Neural progenitor cell (in vitro differentiated cells): ENCODE data around the gene ZYX. TPM values are rescaled to one million over a fixed set of nuclear protein-coding genes. Genes with fewer than 3 reads are reported as not detected.

Source experiments
- DNase-seq: peaks from one replicate; pipeline ENCODE4 v3.0.0-alpha.2; 2016; ENCODE audit warnings: low spot score
- H2AFZ ChIP-seq: fragments of 200-600 bp; sonication (generic); replicated peaks from 2 replicates; pipeline ENCODE4 v1.6.1; 2016; ENCODE audit warnings: antibody characterized with exemption
- H3F3A ChIP-seq: fragments of 200-600 bp; sonication (generic); 2 replicates; pipeline ENCODE4 v1.6.1; 2016; ENCODE audit warnings: antibody characterized with exemption, low read depth
- H3K27ac ChIP-seq: fragments of 200-600 bp; sonication (generic); 2 replicates; pipeline ENCODE4 v1.5.1; 2016; ENCODE audit warnings: mild to moderate bottlenecking
- H3K27me3 ChIP-seq: fragments of 200-600 bp; sonication (generic); 2 replicates; pipeline ENCODE4 v1.6.1; 2016; ENCODE audit warnings: mild to moderate bottlenecking, moderate library complexity
- H3K36me3 ChIP-seq: fragments of 200-600 bp; sonication (generic); 2 replicates; pipeline ENCODE4 v1.5.1; 2016
- H3K4me1 ChIP-seq: fragments of 200-600 bp; sonication (generic); 2 replicates; pipeline ENCODE4 v1.6.1; 2016; ENCODE audit warnings: mixed run types
- H3K4me2 ChIP-seq: fragments of 200-600 bp; sonication (generic); 2 replicates; pipeline ENCODE4 v1.6.1; 2016
- H3K4me3 ChIP-seq: fragments of 200-600 bp; sonication (generic); 2 replicates; pipeline ENCODE4 v1.5.1; 2016
- H3K79me2 ChIP-seq: fragments of 200-600 bp; sonication (generic); 2 replicates; pipeline ENCODE4 v1.6.1; 2016; ENCODE audit warnings: low read depth
- H3K9ac ChIP-seq: fragments of 200-600 bp; sonication (generic); 2 replicates; pipeline ENCODE4 v1.6.1; 2016
- H3K9me3 ChIP-seq: fragments of 200-600 bp; sonication (generic); 2 replicates; pipeline ENCODE4 v1.5.1; 2016; ENCODE audit warnings: low read depth
- H4K20me1 ChIP-seq: fragments of 200-600 bp; sonication (generic); 2 replicates; pipeline ENCODE4 v1.6.1; 2016; ENCODE audit warnings: low read depth
- H3K27ac Mint-ChIP-seq: 3 replicates; pipeline ENCODE4 v1.8.0; 2021; ENCODE audit warnings: mixed read lengths
- H3K27me3 Mint-ChIP-seq: 2 replicates; pipeline ENCODE4 v1.8.0; 2022; ENCODE audit warnings: low read depth, mild to moderate bottlenecking, inconsistent platforms, moderate library complexity, mixed read lengths; ENCODE audit not compliant: insufficient read depth
- H3K36me3 Mint-ChIP-seq: 3 replicates; pipeline ENCODE4 v1.8.0; 2021; ENCODE audit warnings: mixed read lengths
- H3K4me1 Mint-ChIP-seq: 3 replicates; pipeline ENCODE4 v1.8.0; 2021; ENCODE audit warnings: mixed read lengths
- H3K4me3 Mint-ChIP-seq: 3 replicates; pipeline ENCODE4 v1.8.0; 2021; ENCODE audit warnings: mild to moderate bottlenecking, moderate library complexity, mixed read lengths
- H3K9me3 Mint-ChIP-seq: 3 replicates; pipeline ENCODE4 v1.8.0; 2020; ENCODE audit warnings: mixed read lengths
- EZH2 ChIP-seq: fragments of 200-600 bp; sonication (generic); IDR thresholded peaks from 2 replicates; pipeline ENCODE4 v1.6.1; 2017; ENCODE audit warnings: antibody characterized with exemption, mild to moderate bottlenecking, moderate library complexity
- EZH2phosphoT487 ChIP-seq: fragments of 200-600 bp; sonication (generic); IDR thresholded peaks from 2 replicates; pipeline ENCODE4 v1.6.1; 2017; ENCODE audit warnings: antibody characterized with exemption
- total RNA-seq: library from RNA; depleted of rRNA; stranded (reverse); fragments of >200 nt; gene quantifications from 2 replicates; pipeline ENCODE4 v1.2.3, GENCODE V29; 2015; ENCODE audit warnings: low replicate concordance
- TF ChIP-seq, protein P1 (sequence below): fragments of 200-600 bp; sonication (generic); IDR thresholded peaks from 2 replicates; pipeline ENCODE4 v1.5.1; 2017; ENCODE audit warnings: antibody characterized with exemption, mild to moderate bottlenecking

Gene ZYX
- total RNA-seq, 1 donor from 2014 or later, result 5.2 TPM

DNA sequence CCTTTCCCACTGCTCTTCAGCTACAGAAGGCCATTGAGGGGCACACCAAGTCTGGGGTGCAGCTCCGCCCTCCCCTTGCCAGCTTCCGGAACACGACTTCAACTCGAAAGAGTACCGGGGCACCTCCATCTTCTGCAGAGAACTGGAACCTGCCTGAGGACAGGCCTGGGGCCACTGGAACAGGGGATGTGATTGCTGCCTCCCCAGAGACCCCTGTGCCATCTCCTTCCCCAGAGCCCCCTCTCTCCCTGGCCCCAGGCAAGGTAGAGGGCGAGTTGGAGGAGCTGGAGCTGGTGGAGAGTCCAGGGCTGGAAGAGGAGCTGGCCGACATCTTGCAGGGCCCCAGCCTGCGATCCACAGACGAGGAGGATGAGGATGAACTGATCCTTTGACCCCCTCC, 29.6 kb upstream of the ZYX start:
- H3K9me3 ChIP-seq, result no peaks in the 10 kb centered on the region
- Mint-ChIP-seq H3K4me1 (peaks cover 25% of the 10 kb centered on the region), H3K27ac (peak overlapping the region; percentile 20), H3K36me3 (peaks cover 12% of the 10 kb centered on the region), H3K4me3 (no peak overlapping the region), H3K9me3 (peaks cover 4% of the 10 kb centered on the region), H3K27me3 (peaks cover 10% of the 10 kb centered on the region)
- TF ChIP-seq, protein P1, sequence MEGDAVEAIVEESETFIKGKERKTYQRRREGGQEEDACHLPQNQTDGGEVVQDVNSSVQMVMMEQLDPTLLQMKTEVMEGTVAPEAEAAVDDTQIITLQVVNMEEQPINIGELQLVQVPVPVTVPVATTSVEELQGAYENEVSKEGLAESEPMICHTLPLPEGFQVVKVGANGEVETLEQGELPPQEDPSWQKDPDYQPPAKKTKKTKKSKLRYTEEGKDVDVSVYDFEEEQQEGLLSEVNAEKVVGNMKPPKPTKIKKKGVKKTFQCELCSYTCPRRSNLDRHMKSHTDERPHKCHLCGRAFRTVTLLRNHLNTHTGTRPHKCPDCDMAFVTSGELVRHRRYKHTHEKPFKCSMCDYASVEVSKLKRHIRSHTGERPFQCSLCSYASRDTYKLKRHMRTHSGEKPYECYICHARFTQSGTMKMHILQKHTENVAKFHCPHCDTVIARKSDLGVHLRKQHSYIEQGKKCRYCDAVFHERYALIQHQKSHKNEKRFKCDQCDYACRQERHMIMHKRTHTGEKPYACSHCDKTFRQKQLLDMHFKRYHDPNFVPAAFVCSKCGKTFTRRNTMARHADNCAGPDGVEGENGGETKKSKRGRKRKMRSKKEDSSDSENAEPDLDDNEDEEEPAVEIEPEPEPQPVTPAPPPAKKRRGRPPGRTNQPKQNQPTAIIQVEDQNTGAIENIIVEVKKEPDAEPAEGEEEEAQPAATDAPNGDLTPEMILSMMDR, result no peak
- TF ChIP-seq EZH2 (no peak), EZH2phosphoT487 (no peak)
- H3K9ac ChIP-seq, result no peak overlapping the region
- H3K27ac ChIP-seq, result no peak overlapping the region
- H3K4me2 ChIP-seq, result no peak overlapping the region
- DNase-seq, result no peak
- no peak overlapping the region for H3K4me3 ChIP-seq
- peaks cover 18% of the 10 kb centered on the region for H3F3A ChIP-seq
- H3K79me2 ChIP-seq, result no peaks in the 10 kb centered on the region
- peaks cover 12% of the 10 kb centered on the region for H3K27me3 ChIP-seq
- H3K4me1 ChIP-seq, result peaks cover 19% of the 10 kb centered on the region
- no peaks in the 10 kb centered on the region for H3K36me3 ChIP-seq
- H4K20me1 ChIP-seq, result peaks cover 24% of the 10 kb centered on the region
- H2AFZ ChIP-seq, result no peak overlapping the region

DNA sequence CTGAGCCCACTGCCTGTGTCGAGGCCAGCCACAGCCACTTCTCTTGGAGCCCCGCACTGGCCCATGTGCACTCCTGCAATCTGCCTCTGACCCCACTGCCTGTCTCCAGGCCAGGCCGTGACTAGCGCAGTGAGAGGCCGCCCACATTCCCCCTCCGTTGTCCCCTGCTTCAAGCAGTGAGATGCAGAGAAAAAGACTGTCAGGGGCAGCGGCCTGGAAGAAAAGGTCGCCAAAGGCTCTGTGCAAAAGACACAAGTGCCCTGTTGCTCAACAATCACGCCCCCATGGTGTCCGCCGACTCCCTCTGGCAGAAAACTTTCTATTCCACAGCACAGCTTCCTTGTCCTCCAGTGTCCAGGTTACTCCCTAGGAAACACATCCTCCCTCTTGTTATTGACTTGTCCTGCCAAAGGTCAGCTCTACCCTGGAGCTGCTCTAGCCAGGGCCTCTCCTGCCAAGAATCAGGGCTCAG, 28.6 kb upstream of the ZYX start:
- DNase-seq, result peak; percentile 86
- no peak for TF ChIP-seq EZH2
- no peak for TF ChIP-seq EZH2phosphoT487
- TF ChIP-seq, protein P1, result no peak
- Mint-ChIP-seq H3K9me3 (no peaks in the 10 kb centered on the region), H3K4me3 (peak overlapping the region; percentile 75), H3K27me3 (peaks cover 10% of the 10 kb centered on the region), H3K27ac (peak overlapping the region; percentile 83), H3K36me3 (peaks cover 17% of the 10 kb centered on the region), H3K4me1 (peaks cover 25% of the 10 kb centered on the region)
- H3K27me3 ChIP-seq, result peaks cover 6% of the 10 kb centered on the region
- peaks cover 24% of the 10 kb centered on the region for H4K20me1 ChIP-seq
- no peaks in the 10 kb centered on the region for H3K36me3 ChIP-seq
- peak overlapping the region; percentile 46 for H3K4me2 ChIP-seq
- H3K4me3 ChIP-seq, result no peak overlapping the region
- H2AFZ ChIP-seq, result no peak overlapping the region
- no peak overlapping the region for H3K9ac ChIP-seq
- peaks cover 18% of the 10 kb centered on the region for H3F3A ChIP-seq
- no peaks in the 10 kb centered on the region for H3K79me2 ChIP-seq
- H3K27ac ChIP-seq, result peak overlapping the region; percentile 84
- H3K4me1 ChIP-seq, result peaks cover 19% of the 10 kb centered on the region
- H3K9me3 ChIP-seq, result no peaks in the 10 kb centered on the region

DNA sequence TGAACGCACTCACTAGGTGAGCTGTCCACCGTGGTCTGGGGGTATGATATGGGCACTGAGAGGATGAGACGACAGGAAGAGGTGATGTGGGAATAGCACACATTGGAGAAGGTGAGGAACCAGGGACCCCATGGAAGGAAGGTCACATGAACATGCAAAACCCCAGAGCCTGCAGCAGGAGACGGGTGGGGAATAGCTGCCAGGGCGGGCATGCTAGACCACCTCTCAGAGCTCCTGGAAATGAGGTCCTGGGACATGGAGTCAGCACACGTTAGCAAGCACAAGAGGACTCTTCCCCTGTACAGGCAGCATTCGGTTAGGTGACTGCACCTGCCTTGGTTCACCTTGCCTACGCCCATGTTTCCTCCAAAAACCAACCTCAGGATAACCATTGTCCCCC, 26.8 kb upstream of the ZYX start:
- no peak overlapping the region for H3K4me2 ChIP-seq
- H3K36me3 Mint-ChIP-seq, result peaks cover 31% of the 10 kb centered on the region
- no peak overlapping the region for H3K9ac ChIP-seq
- H4K20me1 ChIP-seq, result peaks cover 24% of the 10 kb centered on the region
- no peak overlapping the region for H2AFZ ChIP-seq
- H3K27me3 ChIP-seq, result no peaks in the 10 kb centered on the region
- H3K9me3 ChIP-seq, result no peaks in the 10 kb centered on the region
- H3F3A ChIP-seq, result peaks cover 18% of the 10 kb centered on the region
- peaks cover 19% of the 10 kb centered on the region for H3K4me1 ChIP-seq
- H3K4me3 Mint-ChIP-seq, result no peak overlapping the region
- no peak overlapping the region for H3K4me3 ChIP-seq
- no peaks in the 10 kb centered on the region for H3K9me3 Mint-ChIP-seq
- H3K4me1 Mint-ChIP-seq, result peaks cover 25% of the 10 kb centered on the region
- H3K27ac Mint-ChIP-seq, result no peak overlapping the region
- no peaks in the 10 kb centered on the region for H3K79me2 ChIP-seq
- no peak overlapping the region for H3K27ac ChIP-seq
- TF ChIP-seq, protein P1, result no peak
- TF ChIP-seq EZH2, result no peak
- TF ChIP-seq EZH2phosphoT487, result no peak
- peaks cover 8% of the 10 kb centered on the region for H3K27me3 Mint-ChIP-seq
- no peak for DNase-seq
- H3K36me3 ChIP-seq, result no peaks in the 10 kb centered on the region
